WI38 (cell line): ENCODE results near the gene THEM4.

Experiments used
- H3K4me3 ChIP-seq: 2 replicates; pipeline ENCODE4 v1.5.1; 2011; ENCODE audit warnings: low read depth, mild to moderate bottlenecking, control low read depth, low read length
- TF ChIP-seq, protein P1 (sequence below): IDR thresholded peaks from 2 replicates; pipeline ENCODE4 v1.5.1; 2012; ENCODE audit warnings: low read depth, mild to moderate bottlenecking, control low read depth, low read length

Gene THEM4

DNA sequence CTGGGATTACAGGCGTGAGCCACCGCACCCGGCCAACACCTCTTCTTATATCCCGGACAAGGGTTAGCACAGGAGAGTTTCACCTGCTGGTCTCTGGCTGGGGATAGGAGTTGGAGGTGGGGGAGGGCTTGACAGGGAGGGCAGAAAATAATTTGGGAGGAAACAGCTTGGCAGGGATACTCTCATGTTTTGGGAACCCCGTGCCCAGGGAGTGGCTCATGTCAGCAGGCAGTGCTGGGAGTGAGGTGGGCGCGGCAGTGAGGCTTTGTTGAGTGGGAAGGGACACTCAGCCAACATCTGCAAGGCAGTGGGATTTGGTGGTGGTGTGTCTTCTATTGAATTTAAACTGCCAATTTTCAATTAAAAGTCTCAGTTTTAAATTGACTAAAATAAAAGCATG, 54.7 kb downstream of the THEM4 start:
- TF ChIP-seq, protein P1, sequence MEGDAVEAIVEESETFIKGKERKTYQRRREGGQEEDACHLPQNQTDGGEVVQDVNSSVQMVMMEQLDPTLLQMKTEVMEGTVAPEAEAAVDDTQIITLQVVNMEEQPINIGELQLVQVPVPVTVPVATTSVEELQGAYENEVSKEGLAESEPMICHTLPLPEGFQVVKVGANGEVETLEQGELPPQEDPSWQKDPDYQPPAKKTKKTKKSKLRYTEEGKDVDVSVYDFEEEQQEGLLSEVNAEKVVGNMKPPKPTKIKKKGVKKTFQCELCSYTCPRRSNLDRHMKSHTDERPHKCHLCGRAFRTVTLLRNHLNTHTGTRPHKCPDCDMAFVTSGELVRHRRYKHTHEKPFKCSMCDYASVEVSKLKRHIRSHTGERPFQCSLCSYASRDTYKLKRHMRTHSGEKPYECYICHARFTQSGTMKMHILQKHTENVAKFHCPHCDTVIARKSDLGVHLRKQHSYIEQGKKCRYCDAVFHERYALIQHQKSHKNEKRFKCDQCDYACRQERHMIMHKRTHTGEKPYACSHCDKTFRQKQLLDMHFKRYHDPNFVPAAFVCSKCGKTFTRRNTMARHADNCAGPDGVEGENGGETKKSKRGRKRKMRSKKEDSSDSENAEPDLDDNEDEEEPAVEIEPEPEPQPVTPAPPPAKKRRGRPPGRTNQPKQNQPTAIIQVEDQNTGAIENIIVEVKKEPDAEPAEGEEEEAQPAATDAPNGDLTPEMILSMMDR: no peak
- no peak overlapping the region for H3K4me3 ChIP-seq

DNA sequence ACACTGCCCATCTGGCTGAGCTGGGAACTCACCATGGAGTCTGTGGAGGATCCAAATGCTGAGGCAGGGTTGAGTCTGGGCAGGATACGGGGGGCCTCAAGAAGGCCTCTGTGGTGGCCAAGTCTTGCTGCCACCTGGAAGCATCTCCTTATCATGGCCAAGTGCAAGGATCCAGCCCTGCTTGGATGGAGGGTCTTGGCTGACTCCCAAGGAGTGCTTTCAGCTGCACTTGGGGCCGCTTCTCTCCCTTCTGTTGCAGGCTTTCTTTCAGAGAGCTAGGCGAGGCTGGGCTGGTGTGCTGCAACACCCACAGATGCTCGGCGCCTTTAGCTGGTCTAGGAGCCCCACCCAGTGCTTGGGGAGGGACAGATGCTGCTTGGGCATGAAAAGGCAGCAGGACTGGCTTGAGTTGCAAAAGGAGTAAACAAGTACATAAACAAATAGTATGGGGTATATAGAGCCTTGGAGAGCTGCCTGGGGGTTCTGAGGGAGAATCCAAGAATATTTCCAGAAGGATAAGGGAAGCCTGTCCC, 55.8 kb downstream of the THEM4 start, which contains the start of gene THEM5:
Gene THEM5, minus strand, starts transcription at position 302 of the 533 bp plus-strand sequence. Its CDS starts 147 bp downstream, at position 155.
- TF ChIP-seq, protein P1: no peak
- H3K4me3 ChIP-seq: no peak within 1 kb of the TSS

- no peak overlapping the region for H3K4me3 ChIP-seq
- TF ChIP-seq, protein P1: no peak
Measured at GRCh38 chr1:151852733-151853132, 56.6 kb downstream of the THEM4 start.

GRCh38 chr1:151851886-151852285, 57.4 kb downstream of the THEM4 start:
- no peak overlapping the region for H3K4me3 ChIP-seq
- TF ChIP-seq, protein P1: no peak

GRCh38 chr1:151849871-151850270, 59.4 kb downstream of the THEM4 start:
- TF ChIP-seq, protein P1: no peak
- no peak overlapping the region for H3K4me3 ChIP-seq

DNA sequence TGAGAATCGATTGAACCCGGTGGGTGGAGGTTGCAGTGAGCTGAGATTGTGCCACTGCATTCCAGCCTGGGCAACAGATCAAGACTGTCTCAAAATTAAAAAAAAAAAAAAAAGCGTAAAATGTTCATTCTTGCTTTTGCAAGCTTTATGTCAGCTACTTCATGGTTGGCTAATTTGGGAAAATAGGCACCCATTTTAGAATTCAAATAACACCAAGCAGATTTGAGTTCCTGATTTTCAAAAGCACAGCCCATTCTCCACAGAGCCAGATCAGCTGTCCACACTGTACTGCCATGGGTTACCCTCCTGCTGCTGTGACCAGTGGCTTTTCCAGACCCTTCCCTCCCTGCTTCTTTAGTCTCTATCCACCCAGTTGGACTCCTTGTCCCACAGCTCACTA, 60.2 kb downstream of the THEM4 start:
- H3K4me3 ChIP-seq: no peak overlapping the region
- TF ChIP-seq, protein P1: no peak

DNA sequence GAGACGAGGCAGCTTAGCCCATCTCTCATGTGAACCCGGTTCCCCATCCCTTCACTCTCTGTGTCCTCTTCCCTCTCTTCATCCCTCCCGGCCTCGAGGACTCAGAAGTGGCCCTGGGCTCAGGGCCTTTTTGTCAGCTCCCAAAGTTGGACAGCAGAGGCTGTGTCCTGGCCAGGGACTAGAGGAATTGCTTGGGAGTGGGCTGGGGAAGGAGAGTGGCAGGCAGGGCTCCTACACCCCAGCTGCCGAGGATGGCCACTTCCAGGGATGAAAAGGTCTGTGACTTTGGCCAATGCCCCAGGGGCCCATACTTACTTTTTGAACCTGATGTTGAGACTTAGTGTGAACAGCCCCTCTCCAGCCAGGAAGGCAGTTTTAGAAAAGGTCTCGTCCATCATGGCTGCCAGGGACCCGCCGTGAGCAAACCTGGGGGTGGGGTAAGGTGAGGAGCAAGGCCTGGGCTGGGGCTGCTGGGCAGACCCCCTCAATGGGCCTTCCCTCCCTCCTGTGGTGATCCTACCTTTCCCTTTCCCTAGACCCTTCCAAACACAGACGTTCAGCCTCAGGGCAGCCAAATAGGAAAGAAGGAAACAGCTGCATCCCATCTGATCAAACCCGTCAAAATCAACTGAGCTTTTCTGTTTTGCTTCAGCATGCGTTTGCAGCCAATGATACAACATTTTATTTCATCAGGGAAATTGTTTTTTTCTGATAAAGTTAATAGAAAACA, 61.3 kb downstream of the THEM4 start:
- H3K4me3 ChIP-seq: no peak overlapping the region
- TF ChIP-seq, protein P1: no peak
